Upper lobe of right lung (tissue), 1 donor: ENCODE data around the gene IGLL5. TPM values are rescaled to one million over a fixed set of nuclear protein-coding genes. Genes with fewer than 3 reads are reported as not detected.

Experiments
- ATAC-seq: fragments of 200-7000 bp; cut with Tn5 transposase; one replicate; pipeline ENCODE4 v1.9.1; 2020; ENCODE audit warnings: mild to moderate bottlenecking, moderate library complexity
- DNase-seq: peaks from one replicate; pipeline ENCODE4 v3.0.0-alpha.2; 2020
- H3K27ac ChIP-seq: fragments of 200-600 bp; one replicate; pipeline ENCODE4 v1.8.0; 2022
- H3K27me3 ChIP-seq: fragments of 200-600 bp; one replicate; pipeline ENCODE4 v1.8.0; 2022; ENCODE audit warnings: mild to moderate bottlenecking
- H3K36me3 ChIP-seq: fragments of 200-600 bp; one replicate; pipeline ENCODE4 v1.8.0; 2022
- H3K4me1 ChIP-seq: fragments of 200-600 bp; one replicate; pipeline ENCODE4 v1.8.0; 2022
- H3K4me3 ChIP-seq: fragments of 200-600 bp; one replicate; pipeline ENCODE4 v1.8.0; 2022; ENCODE audit warnings: mild to moderate bottlenecking
- H3K9me3 ChIP-seq: fragments of 200-600 bp; one replicate; pipeline ENCODE4 v1.8.0; 2022
- CTCF ChIP-seq: fragments of 200-600 bp; IDR thresholded peaks from one replicate; pipeline ENCODE4 v1.8.0; 2022; ENCODE audit warnings: antibody characterized with exemption
- intact Hi-C: fragments of 100-400 bp; cut with DNase I; formaldehyde crosslinking; loops from one replicate; pipeline ENCODE4 v1.11.0; 2022
- total RNA-seq: library from RNA; stranded (reverse); fragmentation: NEBNext Ultra II Directional; extraction: Animal tissue kit (Norgen Biotek cat#: 25700); gene quantifications from one replicate; pipeline ENCODE4 v1.2.1, GENCODE V29; 2021
- donor health status: DM: no; HTN: yes; CAD: no; lungs with severe emphysema.

IGLL5 gene
- total RNA-seq, 1 donor from 2014 or later, result 12.3 TPM

- no peaks in the 10 kb centered on the region for H3K36me3 ChIP-seq
- peaks cover 4% of the 10 kb centered on the region for H3K27me3 ChIP-seq
- no peaks in the 10 kb centered on the region for H3K4me1 ChIP-seq
- no peak for ATAC-seq
- DNase-seq, result no peak
- intact Hi-C loops, result no loop called here
- H3K27ac ChIP-seq, result no peak overlapping the region
- H3K4me3 ChIP-seq, result no peak overlapping the region
- no peak for TF ChIP-seq CTCF
- H3K9me3 ChIP-seq, result no peaks in the 10 kb centered on the region
Observed at GRCh38 chr22:22907551-22908494, 20.2 kb downstream of the IGLL5 start.

- ATAC-seq (no peak), DNase-seq (no peak)
- H3K9me3 ChIP-seq, result no peaks in the 10 kb centered on the region
- no peak overlapping the region for H3K27ac ChIP-seq
- no peaks in the 10 kb centered on the region for H3K4me1 ChIP-seq
- no peaks in the 10 kb centered on the region for H3K36me3 ChIP-seq
- intact Hi-C loops, result no loop called here
- TF ChIP-seq CTCF, result no peak
- H3K4me3 ChIP-seq, result no peak overlapping the region
- H3K27me3 ChIP-seq, result peaks cover 4% of the 10 kb centered on the region
Observed at GRCh38 chr22:22908495-22908861, 20.9 kb downstream of the IGLL5 start.

- Histone ChIP-seq H3K4me1 (no peaks in the 10 kb centered on the region), H3K9me3 (no peaks in the 10 kb centered on the region), H3K36me3 (no peaks in the 10 kb centered on the region), H3K27ac (no peak overlapping the region), H3K27me3 (peaks cover 5% of the 10 kb centered on the region), H3K4me3 (no peak overlapping the region)
- no peak for TF ChIP-seq CTCF
- no peak for ATAC-seq
- no peak for DNase-seq
- intact Hi-C loops, result no loop called here
Observed at GRCh38 chr22:22908941-22909604, 21.5 kb downstream of the IGLL5 start.

GRCh38 chr22:22909605-22910271 lies 22.1 kb downstream of the IGLL5 start:
- Histone ChIP-seq H3K27ac (no peak overlapping the region), H3K9me3 (no peaks in the 10 kb centered on the region), H3K36me3 (no peaks in the 10 kb centered on the region), H3K27me3 (peaks cover 11% of the 10 kb centered on the region), H3K4me3 (no peak overlapping the region), H3K4me1 (no peaks in the 10 kb centered on the region)
- ATAC-seq (no peak), DNase-seq (no peak)
- intact Hi-C loops, result no loop called here
- no peak for TF ChIP-seq CTCF

- TF ChIP-seq CTCF, result no peak
- H3K4me1 ChIP-seq, result no peaks in the 10 kb centered on the region
- H3K27ac ChIP-seq, result no peak overlapping the region
- H3K36me3 ChIP-seq, result no peaks in the 10 kb centered on the region
- DNase-seq, result no peak
- no peak for ATAC-seq
- no peak overlapping the region for H3K4me3 ChIP-seq
- H3K27me3 ChIP-seq, result peaks cover 13% of the 10 kb centered on the region
- no peaks in the 10 kb centered on the region for H3K9me3 ChIP-seq
- intact Hi-C loops, result no loop called here
Observed at GRCh38 chr22:22910272-22911240, 22.9 kb downstream of the IGLL5 start.
